ENCODE data around the gene CCNE1. TPM values are rescaled to one million over a fixed set of nuclear protein-coding genes. Genes with fewer than 3 reads are reported as not detected.

CCNE1 gene
- total and polyA plus RNA-seq, 2 experiments from 2014 or later, result 26.1 to 38.3 TPM

- DNase-seq (ENCODE audit: low spot score), result peak; percentile 60
- H3K27me3 ChIP-seq (ENCODE audit: insufficient read depth), result peaks cover 5% of the 10 kb centered on the region; the same call in 1 of the 2 replicates
- peaks cover 6% of the 10 kb centered on the region for H3K27me3 Mint-ChIP-seq (ENCODE audit: insufficient read depth, low read depth, poor library complexity)
- peak overlapping the region; percentile 94 for H2AFZ ChIP-seq
- H3K27ac ChIP-seq (ENCODE audit: low read depth), result no peak overlapping the region
- TF ChIP-seq ZNF114 (CRISPR knock-in tag; IDR thresholded peaks at IDR 0.05), result no peak
- no peak for TF ChIP-seq STAT1 (IDR thresholded peaks at IDR 0.05; ENCODE audit: unreplicated experiment)
- peaks cover 24% of the 10 kb centered on the region for H3K4me1 Mint-ChIP-seq
- H3K4me3 ChIP-seq, result peak overlapping the region; percentile 86
- H3K9me2 ChIP-seq (ENCODE audit: insufficient read depth), result no peaks in the 10 kb centered on the region
- peaks cover 15% of the 10 kb centered on the region for H3K4me1 ChIP-seq (ENCODE audit: insufficient read depth)
- no peaks in the 10 kb centered on the region for H3K79me2 ChIP-seq (replicated peaks; ENCODE audit: insufficient read depth)
- no peak overlapping the region for H3K27ac Mint-ChIP-seq
- H4K20me1 ChIP-seq (replicated peaks; ENCODE audit: insufficient read depth), result no peaks in the 10 kb centered on the region; the same call in 1 of the 2 replicates
- H3K4me2 ChIP-seq, result peak overlapping the region; percentile 82
- peak overlapping the region; percentile 74 for H3K4me3 Mint-ChIP-seq
- H3F3A ChIP-seq (replicated peaks; ENCODE audit: low read depth), result peaks cover 15% of the 10 kb centered on the region; the same call in 1 of the 2 replicates
- H3K36me3 ChIP-seq (ENCODE audit: insufficient read depth), result no peaks in the 10 kb centered on the region
- ATAC-seq, result peak; percentile 7
- no peaks in the 10 kb centered on the region; the same call in 2 of the 3 replicates for H3K36me3 Mint-ChIP-seq (ENCODE audit: low read depth)
- no peaks in the 10 kb centered on the region; the same call in 2 of the 3 replicates for H3K9me3 Mint-ChIP-seq
Measured at GRCh38 chr19:29843180-29844051, 31.6 kb downstream of the CCNE1 start.

- H2AFZ ChIP-seq, result peak overlapping the region; percentile 99
- Mint-ChIP-seq H3K9me3 (no peaks in the 10 kb centered on the region; the same call in 2 of the 3 replicates), H3K27me3 (ENCODE audit: insufficient read depth, low read depth, poor library complexity) (peaks cover 6% of the 10 kb centered on the region), H3K27ac (peak overlapping the region; percentile 71), H3K4me1 (peaks cover 23% of the 10 kb centered on the region), H3K4me3 (peak overlapping the region; percentile 92), H3K36me3 (ENCODE audit: low read depth) (no peaks in the 10 kb centered on the region; the same call in 2 of the 3 replicates)
- peaks cover 5% of the 10 kb centered on the region; the same call in 1 of the 2 replicates for H3K27me3 ChIP-seq (ENCODE audit: insufficient read depth)
- peak overlapping the region; percentile 97 for H3K4me2 ChIP-seq
- TF ChIP-seq POLR2AphosphoS5 (IDR thresholded peaks at IDR 0.05; ENCODE audit: low read depth), result peak; percentile 44; the same call in 1 of the 2 replicates
- no peak for TF ChIP-seq JUNB (IDR thresholded peaks at IDR 0.05; ENCODE audit: unreplicated experiment)
- 0 out of 4 replicates have a peak, but pooled peaks have one; percentile 8 for TF ChIP-seq CTCF (conservative IDR thresholded peaks at IDR 0.05; ENCODE audit: low read depth in 2 of 2)
- TF ChIP-seq CREB1 (CRISPR knock-in tag; IDR thresholded peaks at IDR 0.05; ENCODE audit: low read depth), result no peak
- TF ChIP-seq ZNF114 (CRISPR knock-in tag; IDR thresholded peaks at IDR 0.05), result no peak
- H3K36me3 ChIP-seq (ENCODE audit: insufficient read depth), result no peaks in the 10 kb centered on the region
- H3K4me1 ChIP-seq (ENCODE audit: insufficient read depth), result peaks cover 15% of the 10 kb centered on the region
- DNase-seq (ENCODE audit: low spot score) (peak; percentile 95), ATAC-seq (peak; percentile 76)
- peak overlapping the region; percentile 64; the same call in 1 of the 2 replicates for H3K27ac ChIP-seq (ENCODE audit: low read depth)
- H3K9me2 ChIP-seq (ENCODE audit: insufficient read depth), result no peaks in the 10 kb centered on the region
- no peaks in the 10 kb centered on the region for H3K79me2 ChIP-seq (replicated peaks; ENCODE audit: insufficient read depth)
- H4K20me1 ChIP-seq (replicated peaks; ENCODE audit: insufficient read depth), result no peaks in the 10 kb centered on the region; the same call in 1 of the 2 replicates
- H3K4me3 ChIP-seq, result peak overlapping the region; percentile 86
- peaks cover 15% of the 10 kb centered on the region; the same call in 1 of the 2 replicates for H3F3A ChIP-seq (replicated peaks; ENCODE audit: low read depth)
Measured at GRCh38 chr19:29844891-29845573, 33.2 kb downstream of the CCNE1 start.
